H1 (cell line): Measurements from ENCODE around the gene INKA2. TPM values are rescaled to one million over a fixed set of nuclear protein-coding genes. Genes with fewer than 3 reads are reported as not detected.

ENCODE experiments used
- CTCF ChIA-PET: fragments of 300-600 bp; sonication (Branson Sonifier 250); formaldehyde crosslinking; loops from one replicate; lab custom pipeline; 2021; ENCODE audit not compliant: partially characterized antibody; lab: Charles Lee
- POLR2A ChIA-PET: fragments of 300-600 bp; sonication (Branson Sonifier 250); formaldehyde crosslinking; loops from one replicate; lab custom pipeline; 2021; ENCODE audit warnings: inconsistent platforms; ENCODE audit not compliant: partially characterized antibody; lab: Charles Lee
- DNase-seq, 2 experiments: peaks; one replicate each; pipeline versions ENCODE4 v3.0.0 to v3.0.0-alpha.2; 2010 to 2022; ENCODE audit warnings: low spot score in 2 of 2, low read depth in 1 of 2, mixed read lengths in 1 of 2
- FAIRE-seq: peaks from 2 replicates; lab custom pipeline; 2011; peaks lifted over from hg19 to GRCh38; lab: Jason Lieb, UNC
- H2AFZ ChIP-seq: 2 replicates; pipeline ENCODE4 v1.8.1; 2012; ENCODE audit warnings: low read length, inconsistent platforms
- H2AK5ac ChIP-seq: 2 replicates; pipeline ENCODE4 v1.6.1; 2013; ENCODE audit warnings: low read depth, low read length
- H2BK120ac ChIP-seq: replicated peaks from 2 replicates; pipeline ENCODE3; 2013; ENCODE audit warnings: low read depth, low read length, inconsistent platforms
- H2BK12ac ChIP-seq: 2 replicates; pipeline ENCODE4 v1.6.1; 2013; ENCODE audit warnings: low read depth, low read length
- H2BK15ac ChIP-seq: 2 replicates; pipeline ENCODE4 v1.6.1; 2013; ENCODE audit warnings: low read length
- H2BK20ac ChIP-seq: 2 replicates; pipeline ENCODE4 v1.6.1; 2013; ENCODE audit warnings: low read length
- H2BK5ac ChIP-seq: 2 replicates; pipeline ENCODE4 v1.6.1; 2013; ENCODE audit warnings: low read depth, low read length
- H3K14ac ChIP-seq: 2 replicates; pipeline ENCODE4 v1.6.1; 2013; ENCODE audit warnings: inconsistent platforms; ENCODE audit not compliant: insufficient read length
- H3K18ac ChIP-seq: 2 replicates; pipeline ENCODE4 v1.6.1; 2013; ENCODE audit warnings: low read length; ENCODE audit errors: extremely low read depth
- H3K23ac ChIP-seq: 2 replicates; pipeline ENCODE4 v1.6.1; 2013; ENCODE audit warnings: inconsistent platforms; ENCODE audit not compliant: insufficient read length
- H3K23me2 ChIP-seq: 2 replicates; pipeline ENCODE4 v1.6.1; 2013; ENCODE audit warnings: low read depth, low read length
- H3K27ac ChIP-seq: 2 replicates; pipeline ENCODE4 v1.6.1; 2011; ENCODE audit warnings: low read depth, low read length, inconsistent platforms
- H3K27me3 ChIP-seq, 4 experiments: replicated peaks in 1 of 4; 1 replicate in 1 of 4; 2 replicates in 3 of 4; pipeline versions ENCODE4 v1.6.1 to v1.8.1; 2011 to 2013; ENCODE audit warnings: low read length in 3 of 4, mild to moderate bottlenecking in 3 of 4, inconsistent platforms in 2 of 4, mixed read lengths in 2 of 4, moderate library complexity in 1 of 4; ENCODE audit not compliant: control insufficient read depth in 3 of 4, insufficient read depth in 3 of 4; ENCODE audit errors: extremely low read depth in 1 of 4
- H3K36me3 ChIP-seq, 4 experiments: 2 replicates each; pipeline versions ENCODE4 v1.6.1 to v1.8.1; 2011 to 2013; ENCODE audit warnings: mild to moderate bottlenecking in 4 of 4, low read length in 3 of 4, moderate library complexity in 2 of 4, control low read depth in 1 of 4, inconsistent platforms in 1 of 4; ENCODE audit not compliant: insufficient read depth in 4 of 4, control insufficient read depth in 2 of 4
- H3K4ac ChIP-seq: replicated peaks from 2 replicates; pipeline ENCODE3; 2013; ENCODE audit warnings: low read length, low read depth, mixed read lengths, inconsistent platforms; ENCODE audit not compliant: insufficient read length
- H3K4me1 ChIP-seq, 4 experiments: replicated peaks in 1 of 4; 1 replicate in 1 of 4; 2 replicates in 3 of 4; pipeline versions ENCODE4 v1.6.1 to v1.8.1; 2011 to 2013; ENCODE audit warnings: low read length in 3 of 4, inconsistent platforms in 2 of 4, mixed read lengths in 1 of 4; ENCODE audit not compliant: insufficient read depth in 4 of 4, control insufficient read depth in 3 of 4
- H3K4me2 ChIP-seq, 2 experiments: 2 replicates each; pipeline versions ENCODE4 v1.6.1 to v1.8.1; 2011 to 2013; ENCODE audit warnings: low read depth in 2 of 2, low read length in 2 of 2, control low read depth in 1 of 2, inconsistent platforms in 1 of 2, mild to moderate bottlenecking in 1 of 2; ENCODE audit not compliant: insufficient read depth in 1 of 2
- H3K4me3 ChIP-seq, 4 experiments: fragments of 200-600, 300-600 bp in 1 of 4; sonication (generic), shearing (Covaris generic), sonication (Bioruptor Twin) in 1 of 4; 2 replicates each; pipeline versions ENCODE4 v1.5.1 to v1.8.1; 2011 to 2016; ENCODE audit warnings: low read length in 4 of 4, low read depth in 3 of 4, control low read depth in 2 of 4, inconsistent platforms in 2 of 4, mild to moderate bottlenecking in 2 of 4, mixed read lengths in 1 of 4, moderate library complexity in 1 of 4; ENCODE audit not compliant: insufficient read depth in 2 of 4; ENCODE audit errors: extremely low read depth in 1 of 4
- H3K56ac ChIP-seq: replicated peaks from 2 replicates; pipeline ENCODE3; 2013; ENCODE audit warnings: low read depth, mild to moderate bottlenecking, mixed read lengths, low read length, inconsistent platforms; ENCODE audit not compliant: insufficient read length
- H3K79me1 ChIP-seq: 2 replicates; pipeline ENCODE4 v1.6.1; 2013; ENCODE audit warnings: low read depth, low read length, control low read depth
- H3K79me2 ChIP-seq, 2 experiments: 2 replicates each; pipeline versions ENCODE4 v1.6.1 to v1.8.1; 2012 to 2013; ENCODE audit warnings: low read length in 2 of 2, mild to moderate bottlenecking in 2 of 2, inconsistent platforms in 1 of 2; ENCODE audit not compliant: insufficient read depth in 2 of 2, control insufficient read depth in 1 of 2
- H3K9ac ChIP-seq, 4 experiments: replicated peaks in 1 of 4; 1 replicate in 1 of 4; 2 replicates in 3 of 4; pipeline versions ENCODE4 v1.6.1 to v1.8.1; 2011 to 2013; ENCODE audit warnings: low read depth in 3 of 4, low read length in 3 of 4, control low read depth in 2 of 4, mild to moderate bottlenecking in 2 of 4, moderate library complexity in 2 of 4, inconsistent platforms in 1 of 4; ENCODE audit errors: extremely low read depth in 1 of 4
- H3K9me3 ChIP-seq, 2 experiments: 2 replicates each; pipeline versions ENCODE4 v1.6.1 to v1.8.1; 2012 to 2013; ENCODE audit warnings: mild to moderate bottlenecking in 2 of 2, moderate library complexity in 2 of 2, control low read depth in 1 of 2, inconsistent platforms in 1 of 2, low read depth in 1 of 2, low read length in 1 of 2, mixed read lengths in 1 of 2; ENCODE audit not compliant: insufficient read depth in 2 of 2
- H4K20me1 ChIP-seq, 2 experiments: replicated peaks in 1 of 2; 2 replicates each; pipeline versions ENCODE3 to v1.8.1; 2011 to 2013; ENCODE audit warnings: inconsistent platforms in 2 of 2, low read length in 2 of 2, mild to moderate bottlenecking in 1 of 2; ENCODE audit not compliant: insufficient read depth in 2 of 2, control insufficient read depth in 1 of 2
- H4K5ac ChIP-seq: 2 replicates; pipeline ENCODE4 v1.6.1; 2013; ENCODE audit warnings: low read length, low read depth, mixed read lengths, inconsistent platforms; ENCODE audit not compliant: insufficient read length
- H4K8ac ChIP-seq: 2 replicates; pipeline ENCODE4 v1.8.0; 2013; ENCODE audit warnings: mild to moderate bottlenecking, moderate library complexity, low read length, inconsistent platforms; ENCODE audit not compliant: insufficient read depth; ENCODE audit errors: extremely low read depth
- H4K91ac ChIP-seq: replicated peaks from 2 replicates; pipeline ENCODE3; 2013; ENCODE audit warnings: low read length, mixed read lengths, inconsistent platforms; ENCODE audit not compliant: insufficient read length
- CTBP2 ChIP-seq: IDR thresholded peaks from 2 replicates; pipeline ENCODE4 v1.7.0; 2011; ENCODE audit warnings: borderline replicate concordance, mild to moderate bottlenecking, moderate library complexity, mixed read lengths, low read length; ENCODE audit not compliant: insufficient read depth, insufficient read length
- CTCF ChIP-seq, 3 experiments: IDR thresholded peaks; 1 replicate in 2 of 3; 2 replicates in 1 of 3; pipeline versions ENCODE4 v1.5.1 to v1.6.1; 2011; ENCODE audit warnings: low read length in 3 of 3, mild to moderate bottlenecking in 3 of 3, inconsistent platforms in 2 of 3, low read depth in 1 of 3, moderate library complexity in 1 of 3; ENCODE audit not compliant: insufficient read depth in 1 of 3; ENCODE audit errors: control extremely low read depth in 1 of 3
- WGBS, 2 experiments: shearing (Covaris generic) in 1 of 2; methylation state at CpG; one replicate each; pipeline versions ENCODE4 v1.1.6 to v1.1.7; 2013 to 2015; ENCODE audit warnings: low lambda C conversion rate in 2 of 2, mixed read lengths in 2 of 2, inconsistent platforms in 1 of 2, low coverage in 1 of 2, missing lambda C conversion rate in 1 of 2; ENCODE audit not compliant: insufficient replicate concordance in 2 of 2, insufficient coverage in 1 of 2, insufficient read length in 1 of 2; ENCODE audit errors: extremely low coverage in 1 of 2, missing lambda C conversion rate in 1 of 2; 5-methylcytosine and 5-hydroxymethylcytosine counted together
- polyA plus RNA-seq, 7 experiments: library from polyadenylated mRNA; depleted of rRNA in 3 of 7; stranded (reverse) in 5 of 7; unstranded in 2 of 7; fragments of >200 nt in 5 of 7; fragments of 200-250 nt in 2 of 7; gene quantifications; 1 replicate in 5 of 7; 2 replicates in 1 of 7; 4 replicates in 1 of 7; pipeline versions ENCODE4 v1.2.1 to v1.2.3, GENCODE V29; 2011 to 2013; ENCODE audit warnings: missing spikeins in 2 of 7, mixed read lengths in 2 of 7
- total RNA-seq: library from RNA; stranded (reverse); fragmentation: NEBNext Ultra II Directional; extraction: Animal tissue kit (Norgen Biotek cat#: 25700); gene quantifications from 2 replicates; pipeline ENCODE4 v1.2.1, GENCODE V29; 2021

Gene INKA2
- total and polyA plus RNA-seq, 2 of the 8 experiments (the other 6 are each of a cell fraction or from before 2014, with no cell fraction given), result 4.2 to 11.5 TPM

- H2BK5ac ChIP-seq, result no peak overlapping the region
- no peak overlapping the region for H3K23ac ChIP-seq
- H4K91ac ChIP-seq, result no peak overlapping the region
- no peak overlapping the region for H3K14ac ChIP-seq
- H3K23me2 ChIP-seq, result no peaks in the 10 kb centered on the region
- H3K4me3 ChIP-seq, result no peak overlapping the region
- H3K4ac ChIP-seq, result no peak overlapping the region
- H2AK5ac ChIP-seq, result no peak overlapping the region
- H3K9ac ChIP-seq, result no peak overlapping the region
- 88% methylated on average over 4 of the region's 4 CpGs; no CpG with 5 or more reads in 1 of the 2 experiments for WGBS, 2 experiments
- H2BK120ac ChIP-seq, result no peak overlapping the region
- no peak overlapping the region for H3K27ac ChIP-seq
- no peaks in the 10 kb centered on the region for H4K20me1 ChIP-seq
- H3K27me3 ChIP-seq, result no peaks in the 10 kb centered on the region
- H4K5ac ChIP-seq, result no peak overlapping the region
- POLR2A ChIA-PET, result interaction anchor here (0.8 to 1.2 kb wide), 2 partner anchors 19 to 264 kb away, joined by 3 read pairs; no protein-coding TSS in a partner anchor
- no peak overlapping the region for H3K56ac ChIP-seq
- DNase-seq (no peak), FAIRE-seq (no peak)
- H3K4me1 ChIP-seq, result peaks cover 0 to 2% (median 0%) of the 10 kb centered on the region in 4 experiments; a peak in 1 of 7 replicates
- H2BK15ac ChIP-seq, result no peak overlapping the region
- no peak overlapping the region for H2BK12ac ChIP-seq
- no peak overlapping the region for H2BK20ac ChIP-seq
- no peaks in the 10 kb centered on the region for H3K9me3 ChIP-seq
- H4K8ac ChIP-seq, result no peak overlapping the region
- no peak overlapping the region for H3K18ac ChIP-seq
- no peak overlapping the region for H2AFZ ChIP-seq
- no peaks in the 10 kb centered on the region; the same call in 1 of the 2 replicates for H3K79me1 ChIP-seq
- peaks cover 0 to 24% (median 8%) of the 10 kb centered on the region in 4 experiments; a peak in 7 of 8 replicates for H3K36me3 ChIP-seq
- no peak overlapping the region for H3K4me2 ChIP-seq
- CTCF ChIA-PET, result interaction anchor here (0.7 to 1.2 kb wide), 2 partner anchors 10 to 289 kb away, joined by 3 read pairs; no protein-coding TSS in a partner anchor
- no peaks in the 10 kb centered on the region for H3K79me2 ChIP-seq
- TF ChIP-seq CTCF (IDR thresholded peaks at IDR 0.05; ENCODE audit: control extremely low read depth in 1 of 3, insufficient read depth in 1 of 3, low read depth in 1 of 3, low read length in 3 of 3) (no peak), CTBP2 (no peak)
- TF ChIP-seq, all 59 proteins: peak for 0
Observed at GRCh38 chr1:111770916-111771315, 31.7 kb upstream of the INKA2 start.
